Left forelimb (tissue), 1 donor: Measurements from ENCODE around the gene ADGB.
"Not testable (repeated sequence)": the region's sequence is repeated elsewhere in the genome, so short reads cannot be mapped to it uniquely, and the experiment has no call there.

Source experiments
- DNase-seq: peaks from one replicate; pipeline ENCODE4 v3.0.0-alpha.2; 2018; ENCODE audit warnings: low spot score

Gene ADGB

GRCh38 chr6:146598772-146599405 is at the start of gene ADGB:
ADGB (plus strand) TSS chr6:146598972; CDS start chr6:146599041, 69 bp downstream.
- DNase-seq: peak; percentile 73

GRCh38 chr6:146550911-146551310 is 47.9 kb upstream of the ADGB start:
- no peak for DNase-seq

GRCh38 chr6:146551545-146551944 is 47.2 kb upstream of the ADGB start:
- no peak for DNase-seq

- DNase-seq: no peak
Observed at GRCh38 chr6:146553377-146554135, 45.2 kb upstream of the ADGB start.

GRCh38 chr6:146560607-146561006 is 38.2 kb upstream of the ADGB start:
- DNase-seq: no peak

GRCh38 chr6:146566661-146567060 is 32.1 kb upstream of the ADGB start:
- DNase-seq: not testable (repeated sequence)

GRCh38 chr6:146568619-146569018 is 30.2 kb upstream of the ADGB start:
- not testable (repeated sequence) for DNase-seq

- no peak for DNase-seq
Observed at GRCh38 chr6:146574211-146574610, 24.6 kb upstream of the ADGB start.

GRCh38 chr6:146578054-146578453 is 20.7 kb upstream of the ADGB start:
- no peak for DNase-seq

GRCh38 chr6:146581968-146582367 is 16.8 kb upstream of the ADGB start:
- no peak for DNase-seq

GRCh38 chr6:146582857-146583256 is 15.9 kb upstream of the ADGB start:
- no peak for DNase-seq

GRCh38 chr6:146583966-146584365 is 14.8 kb upstream of the ADGB start:
- no peak for DNase-seq

- no peak for DNase-seq
Observed at GRCh38 chr6:146587459-146587858, 11.3 kb upstream of the ADGB start.

- DNase-seq: no peak
Observed at GRCh38 chr6:146590492-146590891, 8.3 kb upstream of the ADGB start.

- DNase-seq: no peak
Observed at GRCh38 chr6:146592451-146592850, 6.3 kb upstream of the ADGB start.

GRCh38 chr6:146593986-146594385 is 4.8 kb upstream of the ADGB start:
- no peak for DNase-seq

- no peak for DNase-seq
Observed at GRCh38 chr6:146594495-146594894, 4.3 kb upstream of the ADGB start.

GRCh38 chr6:146595972-146596731 is 2.6 kb upstream of the ADGB start:
- no peak for DNase-seq

GRCh38 chr6:146601352-146601751 is 2.6 kb downstream of the ADGB start:
- no peak for DNase-seq

GRCh38 chr6:146602526-146602925 is 3.8 kb downstream of the ADGB start:
- DNase-seq: no peak

- no peak for DNase-seq
Observed at GRCh38 chr6:146613947-146614346, 15.2 kb downstream of the ADGB start.

GRCh38 chr6:146620655-146621054 is 21.9 kb downstream of the ADGB start:
- DNase-seq: no peak

GRCh38 chr6:146628350-146628749 is 29.6 kb downstream of the ADGB start:
- DNase-seq: no peak
